ENCODE measurements around the gene BCL10. TPM values are rescaled to one million over a fixed set of nuclear protein-coding genes. Genes with fewer than 3 reads are reported as not detected.

Gene BCL10
- total RNA-seq (2012; rRNA removed) = 30.5 and 51.4 TPM in 2 replicates
- 11.2 and 15.3 TPM in 2 replicates for polyA plus RNA-seq (2012; rRNA removed)
- 3.2 and 4.2 TPM in 2 replicates for polyA plus RNA-seq (2012; cell fraction: cytosol; rRNA removed)
- 4.7 and 10.9 TPM in 2 replicates for polyA plus RNA-seq (2012; cell fraction: nucleus; rRNA removed; ENCODE audit: low replicate concordance)
- Bru-seq, nascent RNA = percentile 97 among the genes with signal in this experiment
- BruChase-seq, experiment 1, labeled RNA remaining after a 6-hour chase = percentile 76 among the genes with signal in this experiment
- BruChase-seq, experiment 2, labeled RNA remaining after a 2-hour chase = percentile 94 among the genes with signal in this experiment
- long read RNA-seq, transcript BCL10-203 (3 exons, 2,833 nt) = major isoform, 77 of 95 reads
- long read RNA-seq, partial matches to known transcripts = 1 of 95 reads
- long read RNA-seq, other reads (novel, unspliced or antisense) = 16 of 95 reads

DNA sequence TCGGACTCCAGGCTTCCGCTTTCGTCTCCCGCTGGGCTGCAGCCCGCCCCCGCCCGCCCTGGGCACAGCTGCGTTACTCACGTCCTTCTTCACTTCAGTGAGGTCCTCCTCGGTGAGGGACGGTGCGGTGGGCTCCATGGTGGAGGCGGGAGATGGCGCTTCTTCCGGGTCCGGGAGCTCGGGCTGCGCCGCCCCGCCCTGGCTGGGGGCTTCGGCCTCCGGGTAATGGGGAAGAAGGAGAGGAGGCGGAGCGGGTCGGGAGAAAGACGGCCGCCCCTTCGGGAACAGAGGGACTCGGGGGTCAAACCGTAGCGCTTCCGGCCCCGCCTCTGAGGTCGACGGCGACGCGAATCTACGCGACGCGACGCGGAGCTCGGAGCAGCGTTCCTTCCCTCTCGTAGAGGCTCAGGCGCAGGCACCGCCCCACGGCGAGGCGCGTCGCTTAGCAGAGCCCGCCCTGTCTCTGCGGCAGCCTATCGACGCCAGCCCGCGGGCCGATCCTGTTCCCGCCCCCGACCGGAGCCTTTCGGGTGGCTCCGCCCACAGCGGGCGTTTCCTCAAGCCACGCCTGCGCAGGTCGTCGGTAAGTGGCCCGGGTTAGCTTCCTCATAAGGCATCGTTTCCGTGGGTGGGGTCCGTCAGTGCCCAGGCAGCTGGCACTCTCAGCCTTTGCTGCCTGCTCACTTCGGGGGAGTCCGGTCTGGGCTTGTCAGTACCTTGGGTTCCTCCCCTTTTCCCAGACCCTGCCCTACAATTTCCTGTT is at the start of gene BCL10:
Gene BCL10 (minus strand): TSS at position 418 of the 763 bp plus-strand sequence. CDS start 280 bp downstream, at position 138.
- Histone ChIP-seq H4K91ac (ENCODE audit: insufficient read depth, low read depth, low read length) (peak within 1 kb of the TSS; percentile 93), H4K5ac (ENCODE audit: low read depth, low read length) (peak within 1 kb of the TSS; percentile 91), H3K4me3 (ENCODE audit: insufficient read depth, low read depth, low read length) (peak within 1 kb of the TSS; percentile 97), H2AFZ (replicated peaks; ENCODE audit: low read length, poor library complexity) (peak within 1 kb of the TSS; percentile 93), H3K9me3 (ENCODE audit: control insufficient read depth, insufficient read depth, low read length) (no peaks in the 10 kb centered on the region), H2BK5ac (ENCODE audit: low read depth, low read length, poor library complexity, severe bottlenecking) (peak within 1 kb of the TSS; percentile 98), H3K4ac (ENCODE audit: low read depth, low read length) (peak within 1 kb of the TSS; percentile 99), H4K20me1 (ENCODE audit: insufficient read depth, low read length) (peaks cover 42% of the 10 kb centered on the region; the same call in 1 of the 2 replicates), H3K9ac (ENCODE audit: low read depth, low read length) (peak within 1 kb of the TSS; percentile 100), H3K56ac (ENCODE audit: extremely low read depth, insufficient read depth, low read length) (peak within 1 kb of the TSS; percentile 99), H2AK5ac (ENCODE audit: low read depth, low read length) (peak within 1 kb of the TSS; percentile 98), H3K9me1 (ENCODE audit: insufficient read depth, low read length) (peaks cover 8% of the 10 kb centered on the region), H3K79me1 (ENCODE audit: low read depth in 1 of 2, low read length in 2 of 2) (peaks cover 0 to 53% of the 10 kb centered on the region in 2 experiments; a peak in 2 of 4 replicates), H3K23ac (ENCODE audit: low read depth, low read length) (peak within 1 kb of the TSS; percentile 100), H3K27ac (ENCODE audit: insufficient read depth, low read length) (peak within 1 kb of the TSS; percentile 98), H2BK15ac (ENCODE audit: low read depth, low read length) (peak within 1 kb of the TSS; percentile 80; the same call in 2 of the 3 replicates), H2BK120ac (ENCODE audit: low read depth, low read length) (peak within 1 kb of the TSS; percentile 79), H4K8ac (ENCODE audit: low read depth in 2 of 2, low read length in 2 of 2) (peak within 1 kb of the TSS; percentile 79 to 97), H3K27me3 (ENCODE audit: control insufficient read depth, insufficient read depth, low read length) (no peaks in the 10 kb centered on the region), H3K4me1 (ENCODE audit: control insufficient read depth, insufficient read depth, low read length) (peaks cover 6% of the 10 kb centered on the region), H3K18ac (ENCODE audit: low read depth, low read length) (peak within 1 kb of the TSS; percentile 98), H2AK9ac (replicated peaks; ENCODE audit: low read depth, low read length, poor library complexity) (peak within 1 kb of the TSS; percentile 99), H2BK20ac (ENCODE audit: low read depth, low read length) (peak within 1 kb of the TSS; percentile 79), H3K14ac (replicated peaks; ENCODE audit: low read depth, low read length) (peak within 1 kb of the TSS; percentile 100), H3K4me2 (ENCODE audit: low read depth, low read length) (peak within 1 kb of the TSS; percentile 77), H3K36me3 (ENCODE audit: control insufficient read depth, insufficient read depth, low read length) (0 out of 2 replicates have a peak, but pooled peaks cover 1% of the 10 kb centered on the region)
- ChIA-PET CTCF (interaction anchor here (1.3 kb wide), 2 partner anchors 17 to 332 kb away, joined by 4 to 5 read pairs; partner anchors contain the start of gene C1orf52), POLR2A (ENCODE audit: unreplicated experiment) (interaction anchor here (0.5 to 1.4 kb wide), 8 partner anchors 9 to 307 kb away, joined by 3 to 8 read pairs (median 4); no protein-coding TSS in a partner anchor)
- ATAC-seq (ENCODE audit: low read depth) (peak; percentile 96), DNase-seq (peak; percentile 97)
- in situ Hi-C loops (cut with MboI; ENCODE audit: low sequenced_read_pairs) (no loop called here), intact Hi-C loops (cut with micrococcal nuclease) (loop anchor here (5.0 kb wide), 1 partner anchor 1086 kb away; no protein-coding TSS in a partner anchor), dilution Hi-C loops (cut with HindIII; ENCODE audit: low sequenced_read_pairs, unreplicated experiment) (no loop called here)
- 0% methylated on average over 33 of the region's 78 CpGs; no CpG with 5 or more reads in 1 of the 2 experiments for WGBS, 2 experiments (ENCODE audit: extremely low coverage in 2 of 2, insufficient read length in 1 of 2)
- no TSS peak for BruUV-seq (replicated peaks)
- TF ChIP-seq, protein P1, sequence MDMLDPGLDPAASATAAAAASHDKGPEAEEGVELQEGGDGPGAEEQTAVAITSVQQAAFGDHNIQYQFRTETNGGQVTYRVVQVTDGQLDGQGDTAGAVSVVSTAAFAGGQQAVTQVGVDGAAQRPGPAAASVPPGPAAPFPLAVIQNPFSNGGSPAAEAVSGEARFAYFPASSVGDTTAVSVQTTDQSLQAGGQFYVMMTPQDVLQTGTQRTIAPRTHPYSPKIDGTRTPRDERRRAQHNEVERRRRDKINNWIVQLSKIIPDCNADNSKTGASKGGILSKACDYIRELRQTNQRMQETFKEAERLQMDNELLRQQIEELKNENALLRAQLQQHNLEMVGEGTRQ (IDR thresholded peaks at IDR 0.05; ENCODE audit: low read depth, low read length) = 0 out of 2 replicates have a peak, but pooled peaks have one; percentile 0
- TF ChIP-seq BHLHE40 (IDR thresholded peaks at IDR 0.05; ENCODE audit: low read depth, low read length) (no peak), SMC3 (IDR thresholded peaks at IDR 0.05; ENCODE audit: low read depth, low read length) (0 out of 2 replicates have a peak, but pooled peaks have one; percentile 6), RCOR1 (IDR thresholded peaks at IDR 0.05; ENCODE audit: insufficient replicate concordance, low read length) (no peak), CHD1 (IDR thresholded peaks at IDR 0.05; ENCODE audit: low read depth, low read length) (no peak), MXI1 (IDR thresholded peaks at IDR 0.05; ENCODE audit: borderline replicate concordance, low read depth, low read length) (0 out of 2 replicates have a peak, but pooled peaks have one; percentile 13), MAZ (IDR thresholded peaks at IDR 0.05; ENCODE audit: borderline replicate concordance, low read depth, low read length) (peak; percentile 79), MAFK (IDR thresholded peaks at IDR 0.05; ENCODE audit: low read depth, low read length) (no peak), POLR2A (IDR thresholded peaks at IDR 0.05; ENCODE audit: low read depth, low read length) (peak; percentile 90), FOS (IDR thresholded peaks at IDR 0.05; ENCODE audit: low read depth, low read length) (no peak), RAD21 (IDR thresholded peaks at IDR 0.05; ENCODE audit: low read length) (no peak), CEBPB (IDR thresholded peaks at IDR 0.05; ENCODE audit: low read depth, low read length) (no peak), RFX5 (IDR thresholded peaks at IDR 0.05; ENCODE audit: low read depth, low read length) (no peak)
- TF ChIP-seq, protein P2, sequence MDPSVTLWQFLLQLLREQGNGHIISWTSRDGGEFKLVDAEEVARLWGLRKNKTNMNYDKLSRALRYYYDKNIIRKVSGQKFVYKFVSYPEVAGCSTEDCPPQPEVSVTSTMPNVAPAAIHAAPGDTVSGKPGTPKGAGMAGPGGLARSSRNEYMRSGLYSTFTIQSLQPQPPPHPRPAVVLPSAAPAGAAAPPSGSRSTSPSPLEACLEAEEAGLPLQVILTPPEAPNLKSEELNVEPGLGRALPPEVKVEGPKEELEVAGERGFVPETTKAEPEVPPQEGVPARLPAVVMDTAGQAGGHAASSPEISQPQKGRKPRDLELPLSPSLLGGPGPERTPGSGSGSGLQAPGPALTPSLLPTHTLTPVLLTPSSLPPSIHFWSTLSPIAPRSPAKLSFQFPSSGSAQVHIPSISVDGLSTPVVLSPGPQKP (IDR thresholded peaks at IDR 0.05; ENCODE audit: borderline replicate concordance, low read depth, low read length) = no peak

Measured in IMR-90 (cell line).